GM12878 (cell line): ENCODE measurements around the gene DOCK2. TPM values are rescaled to one million over a fixed set of nuclear protein-coding genes. Genes with fewer than 3 reads are reported as not detected.

Experiments
- ATAC-seq: fragments of 200-7000 bp; cut with Tn5 transposase; 3 replicates; pipeline ENCODE4 v1.9.1; 2020; ENCODE audit warnings: mild to moderate bottlenecking, moderate library complexity
- BruUV-seq: library from RNA; stranded (reverse); fragments of 400-500 nt; replicated peaks from 2 replicates; lab custom pipeline; 2021; lab: Mats Ljungman, UMichigan
- CTCF ChIA-PET: fragments of 300-600 bp; sonication (Branson Sonifier 250); formaldehyde crosslinking; extraction: SDS; loops from one replicate; lab custom pipeline; 2021; ENCODE audit warnings: inconsistent platforms; lab: Yijun Ruan, JAX
- POLR2A ChIA-PET: fragments of 350-600 bp; formaldehyde crosslinking; extraction: SDS; loops from one replicate; lab custom pipeline; 2021; ENCODE audit warnings: inconsistent platforms; lab: Charles Lee
- RAD21 ChIA-PET: fragments of 300-600 bp; sonication (Branson Sonifier 250); formaldehyde crosslinking; loops from one replicate; lab custom pipeline; 2023; ENCODE audit warnings: antibody characterized with exemption; ENCODE audit not compliant: unreplicated experiment; lab: Charles Lee
- SMC1A ChIA-PET: fragments of 300-600 bp; sonication (Branson Sonifier 250); formaldehyde crosslinking; loops from one replicate; lab custom pipeline; 2023; ENCODE audit not compliant: unreplicated experiment, uncharacterized antibody; lab: Charles Lee
- DNase-seq: peaks from one replicate; pipeline ENCODE4 v3.0.0-alpha.2; 2011; ENCODE audit warnings: low read depth, low spot score
- FAIRE-seq: peaks from 3 replicates; lab custom pipeline; 2011; peaks lifted over from hg19 to GRCh38; lab: Jason Lieb, UNC
- H2AFZ ChIP-seq: 2 replicates; pipeline ENCODE4 v1.6.0; 2011; ENCODE audit warnings: low read depth, low read length, control low read depth; ENCODE audit not compliant: control insufficient read depth
- H3K27ac ChIP-seq: 2 replicates; pipeline ENCODE4 v1.5.1; 2011; ENCODE audit warnings: control low read depth; ENCODE audit not compliant: control insufficient read depth, insufficient read depth
- H3K27me3 ChIP-seq, 2 experiments: replicated peaks in 1 of 2; 2 replicates each; pipeline versions ENCODE4 v1.6.0 to v1.6.1; 2011; ENCODE audit warnings: low read length in 1 of 2; ENCODE audit not compliant: control insufficient read depth in 2 of 2, insufficient read depth in 2 of 2
- H3K36me3 ChIP-seq, 2 experiments: 2 replicates each; pipeline ENCODE4 v1.5.1; 2011; ENCODE audit warnings: low read length in 1 of 2; ENCODE audit not compliant: control insufficient read depth in 2 of 2, insufficient read depth in 2 of 2
- H3K4me1 ChIP-seq: 2 replicates; pipeline ENCODE4 v1.6.1; 2011; ENCODE audit warnings: mild to moderate bottlenecking, low read length, moderate library complexity, mixed read lengths; ENCODE audit not compliant: control insufficient read depth, insufficient read depth
- H3K4me2 ChIP-seq: 2 replicates; pipeline ENCODE4 v1.6.0; 2011; ENCODE audit warnings: control low read depth; ENCODE audit not compliant: control insufficient read depth, insufficient read depth
- H3K4me3 ChIP-seq: fragments of 200-600 bp; sonication (generic); 2 replicates; pipeline ENCODE4 v1.5.1; 2016
- H3K79me2 ChIP-seq: 2 replicates; pipeline ENCODE4 v1.6.0; 2011; ENCODE audit warnings: low read length; ENCODE audit not compliant: control insufficient read depth, insufficient read depth
- H3K9ac ChIP-seq: 2 replicates; pipeline ENCODE4 v1.8.0; 2011; ENCODE audit warnings: low read length, control low read depth, mixed read lengths; ENCODE audit not compliant: control insufficient read depth, insufficient read depth
- H3K9me3 ChIP-seq: replicated peaks from 3 replicates; pipeline ENCODE4 v1.5.1; 2011; ENCODE audit warnings: mild to moderate bottlenecking, low read length; ENCODE audit not compliant: control insufficient read depth, insufficient read depth
- H4K20me1 ChIP-seq: 2 replicates; pipeline ENCODE4 v1.6.0; 2011; ENCODE audit not compliant: control insufficient read depth, insufficient read depth
- CREM ChIP-seq: IDR thresholded peaks from 2 replicates; pipeline ENCODE4 v1.6.1; 2014; ENCODE audit warnings: antibody characterized with exemption, low read depth
- ELK1 ChIP-seq: IDR thresholded peaks from 2 replicates; pipeline ENCODE4 v1.6.1; 2012; ENCODE audit warnings: low read depth, low read length, improper control_type of control experiment
- EP300 ChIP-seq, 2 experiments: fragments of 150-350 bp in 1 of 2; IDR thresholded peaks; 2 replicates each; pipeline ENCODE4 v1.6.1; 2011 to 2012; ENCODE audit warnings: low read depth in 2 of 2, low read length in 2 of 2, borderline replicate concordance in 1 of 2, improper control_type of control experiment in 1 of 2, inconsistent platforms in 1 of 2; ENCODE audit not compliant: control insufficient read depth in 1 of 2
- HCFC1 ChIP-seq: fragments of 150-350 bp; IDR thresholded peaks from 2 replicates; pipeline ENCODE4 v1.6.1; 2014; ENCODE audit warnings: low read length
- HSF1 ChIP-seq: fragments of 150-350 bp; IDR thresholded peaks from 2 replicates; pipeline ENCODE4 v1.6.1; 2014; ENCODE audit warnings: mild to moderate bottlenecking, low read depth, low read length
- JUND ChIP-seq: IDR thresholded peaks from 2 replicates; pipeline ENCODE4 v1.6.1; 2012; ENCODE audit warnings: low read depth, mild to moderate bottlenecking, low read length, improper control_type of control experiment, moderate library complexity
- POLR2AphosphoS5 ChIP-seq: IDR thresholded peaks from 2 replicates; pipeline ENCODE4 v1.6.1; 2011; ENCODE audit warnings: mild to moderate bottlenecking, low read length, inconsistent platforms
- TAF1 ChIP-seq: IDR thresholded peaks from 2 replicates; pipeline ENCODE4 v1.6.1; 2011; ENCODE audit warnings: mild to moderate bottlenecking, low read depth, low read length, borderline replicate concordance
- TCF12 ChIP-seq: IDR thresholded peaks from 2 replicates; pipeline ENCODE4 v1.6.1; 2011; ENCODE audit warnings: low read depth, mild to moderate bottlenecking, low read length
- WGBS: methylation state at CpG from one replicate; pipeline ENCODE4 v1.1.6; 2016; ENCODE audit warnings: low lambda C conversion rate; ENCODE audit not compliant: insufficient replicate concordance, insufficient coverage; ENCODE audit errors: missing lambda C conversion rate; 5-methylcytosine and 5-hydroxymethylcytosine counted together
- in situ Hi-C: fragments of 300-500 bp; cut with MboI; formaldehyde crosslinking; loops from 9 replicates; pipeline ENCODE4 v1.14.3; 2018; ENCODE audit warnings: mixed read lengths
- intact Hi-C: fragments of 100-400 bp; cut with micrococcal nuclease; formaldehyde crosslinking; loops from one replicate; pipeline ENCODE4 v1.14.2; 2022; ENCODE audit not compliant: unreplicated experiment
- polyA plus RNA-seq, 11 experiments: library from polyadenylated mRNA; depleted of rRNA in 4 of 11; unstranded in 6 of 11; stranded (reverse) in 5 of 11; fragments of >200 nt; fragmentation: Nextera tagmentation in 4 of 11; fragmentation: Illumina TruSeq in 1 of 11; extraction: Ambion mirVana in 4 of 11; extraction: Trizol in 1 of 11; gene quantifications; 1 replicate in 1 of 11; 2 replicates in 10 of 11; pipeline versions ENCODE4 v1.2.1 to v1.2.3, GENCODE V29; 2011 to 2016; ENCODE audit warnings: inconsistent platforms in 2 of 11, missing spikeins in 2 of 11, low read depth in 1 of 11
- total RNA-seq, 4 experiments: library from RNA; depleted of rRNA in 3 of 4; stranded (reverse); fragments of >200 nt in 3 of 4; fragmentation: Illumina TruSeq in 1 of 4; extraction: Trizol in 1 of 4; gene quantifications; 2 replicates each; pipeline versions ENCODE4 v1.2.1 to v1.2.3, GENCODE V29; 2013 to 2021

The DOCK2 gene
- total and polyA plus RNA-seq, 10 of the 15 experiments (the other 5 are each of a cell fraction or from before 2014, with no cell fraction given) = 34.2 to 192 (median 118) TPM

GRCh38 chr5:169762338-169763095 lies 125.4 kb downstream of the DOCK2 start:
- ChIA-PET CTCF (interaction anchor here (0.8 to 4.9 kb wide), 8 partner anchors 11 to 218 kb away, joined by 3 to 27 read pairs (median 3); partner anchors contain the start of gene INSYN2B), RAD21 (interaction anchor here (0.8 to 9.2 kb wide), 10 partner anchors 13 to 92 kb away, joined by 3 to 78 read pairs (median 22); no protein-coding TSS in a partner anchor)
- peaks cover 13 to 40% of the 10 kb centered on the region in 2 experiments for H3K36me3 ChIP-seq

More at GRCh38 chr5:169762338-169763095, 125.4 kb downstream of the DOCK2 start:
- in situ Hi-C loops = no loop called here
- Histone ChIP-seq H3K27me3 (no peaks in the 10 kb centered on the region), H3K4me1 (peaks cover 5% of the 10 kb centered on the region; the same call in 1 of the 2 replicates), H3K9ac (no peak overlapping the region), H3K79me2 (no peaks in the 10 kb centered on the region; the same call in 1 of the 2 replicates), H2AFZ (no peak overlapping the region), H3K4me2 (no peak overlapping the region), H3K4me3 (no peak overlapping the region), H3K27ac (no peak overlapping the region), H4K20me1 (no peaks in the 10 kb centered on the region), H3K9me3 (peaks cover 2% of the 10 kb centered on the region; the same call in 2 of the 3 replicates)
- no peak for DNase-seq
- no peak for FAIRE-seq
- intact Hi-C loops = loop anchor here (1.0 kb wide), 1 partner anchor 59 kb away; no protein-coding TSS in a partner anchor
- ATAC-seq = no peak
- SMC1A ChIA-PET = interaction anchor here (0.6 to 12.8 kb wide), 10 partner anchors 12 to 221 kb away, joined by 3 to 202 read pairs (median 12); no protein-coding TSS in a partner anchor
- POLR2A ChIA-PET = interaction anchor here (0.5 to 2.8 kb wide), 5 partner anchors 7 to 43 kb away, joined by 4 to 16 read pairs (median 9); no protein-coding TSS in a partner anchor
- WGBS = 97% methylated on average over 2 of the region's 2 CpGs
- TF ChIP-seq JUND (no peak), CREM (no peak), HCFC1 (no peak), TCF12 (no peak), ELK1 (no peak), TAF1 (no peak), EP300 (IDR thresholded peaks at IDR 0.05; ENCODE audit: borderline replicate concordance in 1 of 2, control insufficient read depth in 1 of 2, low read depth in 2 of 2, low read length in 2 of 2) (no peak), HSF1 (no peak), POLR2AphosphoS5 (no peak)
- no TSS peak for BruUV-seq
